H1 (cell line): ENCODE results near the gene TGM2. TPM values are rescaled to one million over a fixed set of nuclear protein-coding genes. Genes with fewer than 3 reads are reported as not detected.

Experiments used
- CTCF ChIA-PET: fragments of 300-600 bp; sonication (Branson Sonifier 250); formaldehyde crosslinking; loops from one replicate; lab custom pipeline; 2021; ENCODE audit not compliant: partially characterized antibody; lab: Charles Lee
- POLR2A ChIA-PET: fragments of 300-600 bp; sonication (Branson Sonifier 250); formaldehyde crosslinking; loops from one replicate; lab custom pipeline; 2021; ENCODE audit warnings: inconsistent platforms; ENCODE audit not compliant: partially characterized antibody; lab: Charles Lee
- DNase-seq, 2 experiments: peaks; one replicate each; pipeline versions ENCODE4 v3.0.0 to v3.0.0-alpha.2; 2010 to 2022; ENCODE audit warnings: low spot score in 2 of 2, low read depth in 1 of 2, mixed read lengths in 1 of 2
- FAIRE-seq: peaks from 2 replicates; lab custom pipeline; 2011; peaks lifted over from hg19 to GRCh38; lab: Jason Lieb, UNC
- H2AFZ ChIP-seq: 2 replicates; pipeline ENCODE4 v1.8.1; 2012; ENCODE audit warnings: low read length, inconsistent platforms
- H2AK5ac ChIP-seq: 2 replicates; pipeline ENCODE4 v1.6.1; 2013; ENCODE audit warnings: low read depth, low read length
- H2BK120ac ChIP-seq: replicated peaks from 2 replicates; pipeline ENCODE3; 2013; ENCODE audit warnings: low read depth, low read length, inconsistent platforms
- H2BK12ac ChIP-seq: 2 replicates; pipeline ENCODE4 v1.6.1; 2013; ENCODE audit warnings: low read depth, low read length
- H2BK15ac ChIP-seq: 2 replicates; pipeline ENCODE4 v1.6.1; 2013; ENCODE audit warnings: low read length
- H2BK20ac ChIP-seq: 2 replicates; pipeline ENCODE4 v1.6.1; 2013; ENCODE audit warnings: low read length
- H2BK5ac ChIP-seq: 2 replicates; pipeline ENCODE4 v1.6.1; 2013; ENCODE audit warnings: low read depth, low read length
- H3K14ac ChIP-seq: 2 replicates; pipeline ENCODE4 v1.6.1; 2013; ENCODE audit warnings: inconsistent platforms; ENCODE audit not compliant: insufficient read length
- H3K18ac ChIP-seq: 2 replicates; pipeline ENCODE4 v1.6.1; 2013; ENCODE audit warnings: low read length; ENCODE audit errors: extremely low read depth
- H3K23ac ChIP-seq: 2 replicates; pipeline ENCODE4 v1.6.1; 2013; ENCODE audit warnings: inconsistent platforms; ENCODE audit not compliant: insufficient read length
- H3K23me2 ChIP-seq: 2 replicates; pipeline ENCODE4 v1.6.1; 2013; ENCODE audit warnings: low read depth, low read length
- H3K27ac ChIP-seq: 2 replicates; pipeline ENCODE4 v1.6.1; 2011; ENCODE audit warnings: low read depth, low read length, inconsistent platforms
- H3K27me3 ChIP-seq, 4 experiments: replicated peaks in 1 of 4; 1 replicate in 1 of 4; 2 replicates in 3 of 4; pipeline versions ENCODE4 v1.6.1 to v1.8.1; 2011 to 2013; ENCODE audit warnings: low read length in 3 of 4, mild to moderate bottlenecking in 3 of 4, inconsistent platforms in 2 of 4, mixed read lengths in 2 of 4, moderate library complexity in 1 of 4; ENCODE audit not compliant: control insufficient read depth in 3 of 4, insufficient read depth in 3 of 4; ENCODE audit errors: extremely low read depth in 1 of 4
- H3K36me3 ChIP-seq, 4 experiments: 2 replicates each; pipeline versions ENCODE4 v1.6.1 to v1.8.1; 2011 to 2013; ENCODE audit warnings: mild to moderate bottlenecking in 4 of 4, low read length in 3 of 4, moderate library complexity in 2 of 4, control low read depth in 1 of 4, inconsistent platforms in 1 of 4; ENCODE audit not compliant: insufficient read depth in 4 of 4, control insufficient read depth in 2 of 4
- H3K4ac ChIP-seq: replicated peaks from 2 replicates; pipeline ENCODE3; 2013; ENCODE audit warnings: low read length, low read depth, mixed read lengths, inconsistent platforms; ENCODE audit not compliant: insufficient read length
- H3K4me1 ChIP-seq, 4 experiments: replicated peaks in 1 of 4; 1 replicate in 1 of 4; 2 replicates in 3 of 4; pipeline versions ENCODE4 v1.6.1 to v1.8.1; 2011 to 2013; ENCODE audit warnings: low read length in 3 of 4, inconsistent platforms in 2 of 4, mixed read lengths in 1 of 4; ENCODE audit not compliant: insufficient read depth in 4 of 4, control insufficient read depth in 3 of 4
- H3K4me2 ChIP-seq, 2 experiments: 2 replicates each; pipeline versions ENCODE4 v1.6.1 to v1.8.1; 2011 to 2013; ENCODE audit warnings: low read depth in 2 of 2, low read length in 2 of 2, control low read depth in 1 of 2, inconsistent platforms in 1 of 2, mild to moderate bottlenecking in 1 of 2; ENCODE audit not compliant: insufficient read depth in 1 of 2
- H3K4me3 ChIP-seq, 4 experiments: fragments of 200-600, 300-600 bp in 1 of 4; sonication (generic), shearing (Covaris generic), sonication (Bioruptor Twin) in 1 of 4; 2 replicates each; pipeline versions ENCODE4 v1.5.1 to v1.8.1; 2011 to 2016; ENCODE audit warnings: low read length in 4 of 4, low read depth in 3 of 4, control low read depth in 2 of 4, inconsistent platforms in 2 of 4, mild to moderate bottlenecking in 2 of 4, mixed read lengths in 1 of 4, moderate library complexity in 1 of 4; ENCODE audit not compliant: insufficient read depth in 2 of 4; ENCODE audit errors: extremely low read depth in 1 of 4
- H3K56ac ChIP-seq: replicated peaks from 2 replicates; pipeline ENCODE3; 2013; ENCODE audit warnings: low read depth, mild to moderate bottlenecking, mixed read lengths, low read length, inconsistent platforms; ENCODE audit not compliant: insufficient read length
- H3K79me1 ChIP-seq: 2 replicates; pipeline ENCODE4 v1.6.1; 2013; ENCODE audit warnings: low read depth, low read length, control low read depth
- H3K79me2 ChIP-seq, 2 experiments: 2 replicates each; pipeline versions ENCODE4 v1.6.1 to v1.8.1; 2012 to 2013; ENCODE audit warnings: low read length in 2 of 2, mild to moderate bottlenecking in 2 of 2, inconsistent platforms in 1 of 2; ENCODE audit not compliant: insufficient read depth in 2 of 2, control insufficient read depth in 1 of 2
- H3K9ac ChIP-seq, 4 experiments: replicated peaks in 1 of 4; 1 replicate in 1 of 4; 2 replicates in 3 of 4; pipeline versions ENCODE4 v1.6.1 to v1.8.1; 2011 to 2013; ENCODE audit warnings: low read depth in 3 of 4, low read length in 3 of 4, control low read depth in 2 of 4, mild to moderate bottlenecking in 2 of 4, moderate library complexity in 2 of 4, inconsistent platforms in 1 of 4; ENCODE audit errors: extremely low read depth in 1 of 4
- H3K9me3 ChIP-seq, 2 experiments: 2 replicates each; pipeline versions ENCODE4 v1.6.1 to v1.8.1; 2012 to 2013; ENCODE audit warnings: mild to moderate bottlenecking in 2 of 2, moderate library complexity in 2 of 2, control low read depth in 1 of 2, inconsistent platforms in 1 of 2, low read depth in 1 of 2, low read length in 1 of 2, mixed read lengths in 1 of 2; ENCODE audit not compliant: insufficient read depth in 2 of 2
- H4K20me1 ChIP-seq, 2 experiments: replicated peaks in 1 of 2; 2 replicates each; pipeline versions ENCODE3 to v1.8.1; 2011 to 2013; ENCODE audit warnings: inconsistent platforms in 2 of 2, low read length in 2 of 2, mild to moderate bottlenecking in 1 of 2; ENCODE audit not compliant: insufficient read depth in 2 of 2, control insufficient read depth in 1 of 2
- H4K5ac ChIP-seq: 2 replicates; pipeline ENCODE4 v1.6.1; 2013; ENCODE audit warnings: low read length, low read depth, mixed read lengths, inconsistent platforms; ENCODE audit not compliant: insufficient read length
- H4K8ac ChIP-seq: 2 replicates; pipeline ENCODE4 v1.8.0; 2013; ENCODE audit warnings: mild to moderate bottlenecking, moderate library complexity, low read length, inconsistent platforms; ENCODE audit not compliant: insufficient read depth; ENCODE audit errors: extremely low read depth
- H4K91ac ChIP-seq: replicated peaks from 2 replicates; pipeline ENCODE3; 2013; ENCODE audit warnings: low read length, mixed read lengths, inconsistent platforms; ENCODE audit not compliant: insufficient read length
- CHD1 ChIP-seq: IDR thresholded peaks from 2 replicates; pipeline ENCODE4 v1.6.1; 2012; ENCODE audit warnings: low read depth, low read length, improper control_type of control experiment
- CREB1 ChIP-seq: IDR thresholded peaks from 2 replicates; pipeline ENCODE4 v1.6.1; 2012; ENCODE audit warnings: inconsistent platforms
- RXRA ChIP-seq: IDR thresholded peaks from 2 replicates; pipeline ENCODE4 v1.6.1; 2011; ENCODE audit warnings: low read depth, mild to moderate bottlenecking, low read length, moderate library complexity; ENCODE audit not compliant: insufficient read depth
- SP2 ChIP-seq: IDR thresholded peaks from 2 replicates; pipeline ENCODE4 v1.6.1; 2012; ENCODE audit warnings: mild to moderate bottlenecking, low read length, inconsistent platforms
- TAF1 ChIP-seq: IDR thresholded peaks from 2 replicates; pipeline ENCODE4 v1.6.1; 2011; ENCODE audit warnings: mild to moderate bottlenecking, low read depth, low read length
- TAF7 ChIP-seq: optimal IDR thresholded peaks from 2 replicates; pipeline ENCODE3; 2011; ENCODE audit warnings: low read depth, mild to moderate bottlenecking, inconsistent platforms, low read length, moderate library complexity, borderline replicate concordance
- WGBS, 2 experiments: shearing (Covaris generic) in 1 of 2; methylation state at CpG; one replicate each; pipeline versions ENCODE4 v1.1.6 to v1.1.7; 2013 to 2015; ENCODE audit warnings: low lambda C conversion rate in 2 of 2, mixed read lengths in 2 of 2, inconsistent platforms in 1 of 2, low coverage in 1 of 2, missing lambda C conversion rate in 1 of 2; ENCODE audit not compliant: insufficient replicate concordance in 2 of 2, insufficient coverage in 1 of 2, insufficient read length in 1 of 2; ENCODE audit errors: extremely low coverage in 1 of 2, missing lambda C conversion rate in 1 of 2; 5-methylcytosine and 5-hydroxymethylcytosine counted together
- polyA plus RNA-seq, 7 experiments: library from polyadenylated mRNA; depleted of rRNA in 3 of 7; stranded (reverse) in 5 of 7; unstranded in 2 of 7; fragments of >200 nt in 5 of 7; fragments of 200-250 nt in 2 of 7; gene quantifications; 1 replicate in 5 of 7; 2 replicates in 1 of 7; 4 replicates in 1 of 7; pipeline versions ENCODE4 v1.2.1 to v1.2.3, GENCODE V29; 2011 to 2013; ENCODE audit warnings: missing spikeins in 2 of 7, mixed read lengths in 2 of 7
- total RNA-seq: library from RNA; stranded (reverse); fragmentation: NEBNext Ultra II Directional; extraction: Animal tissue kit (Norgen Biotek cat#: 25700); gene quantifications from 2 replicates; pipeline ENCODE4 v1.2.1, GENCODE V29; 2021
- TF ChIP-seq, protein P1 (sequence below), 3 experiments: IDR thresholded peaks; 1 replicate in 2 of 3; 2 replicates in 1 of 3; pipeline versions ENCODE4 v1.5.1 to v1.6.1; 2011; ENCODE audit warnings: low read length in 3 of 3, mild to moderate bottlenecking in 3 of 3, inconsistent platforms in 2 of 3, low read depth in 1 of 3, moderate library complexity in 1 of 3; ENCODE audit not compliant: insufficient read depth in 1 of 3; ENCODE audit errors: control extremely low read depth in 1 of 3
- TF ChIP-seq, protein P2 (sequence below): IDR thresholded peaks from 2 replicates; pipeline ENCODE4 v1.6.1; 2011; ENCODE audit warnings: low read length, improper control_type of control experiment
- TF ChIP-seq, protein P3 (sequence below): IDR thresholded peaks from 2 replicates; pipeline ENCODE4 v1.6.1; 2011; ENCODE audit warnings: low read depth, mild to moderate bottlenecking, low read length; ENCODE audit not compliant: insufficient read depth

The TGM2 gene
- total and polyA plus RNA-seq, 2 of the 8 experiments (the other 6 are each of a cell fraction or from before 2014, with no cell fraction given): 0.86 to 1.0 TPM

DNA sequence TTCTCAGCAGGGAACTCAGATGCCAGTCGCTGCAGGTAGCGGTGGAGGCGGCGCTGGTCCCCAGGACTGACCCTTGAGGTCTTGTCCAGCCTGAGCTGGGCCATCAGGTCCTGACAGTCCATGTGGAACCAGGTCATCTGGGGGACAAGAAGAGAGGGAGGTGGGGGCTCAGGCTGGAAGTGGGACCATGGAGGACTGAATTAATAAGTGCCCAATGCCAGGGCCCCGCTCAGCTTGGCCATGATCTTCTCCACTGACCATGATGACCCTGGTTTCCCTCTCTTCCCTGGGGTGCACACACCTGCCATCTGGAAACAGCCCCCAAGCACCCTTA lies 48.5 kb upstream of the TGM2 start:
- Histone ChIP-seq H3K27ac (no peak overlapping the region), H2AK5ac (no peak overlapping the region), H2BK5ac (no peak overlapping the region), H3K36me3 (no peaks in the 10 kb centered on the region), H3K4ac (no peak overlapping the region), H2BK120ac (no peak overlapping the region), H3K4me2 (no peak overlapping the region), H4K91ac (no peak overlapping the region), H3K18ac (no peak overlapping the region), H2BK12ac (no peak overlapping the region), H4K20me1 (no peaks in the 10 kb centered on the region), H3K79me2 (no peaks in the 10 kb centered on the region), H2AFZ (no peak overlapping the region), H3K79me1 (no peaks in the 10 kb centered on the region; the same call in 1 of the 2 replicates), H3K23me2 (no peaks in the 10 kb centered on the region), H3K9me3 (no peaks in the 10 kb centered on the region), H3K56ac (no peak overlapping the region), H3K9ac (no peak overlapping the region), H4K8ac (peak overlapping the region; percentile 57; the same call in 1 of the 2 replicates), H2BK20ac (no peak overlapping the region), H3K4me3 (no peak overlapping the region), H2BK15ac (no peak overlapping the region), H3K23ac (no peak overlapping the region), H3K27me3 (no peaks in the 10 kb centered on the region), H3K14ac (no peak overlapping the region), H3K4me1 (peaks cover 0 to 3% (median 0%) of the 10 kb centered on the region in 4 experiments; a peak in 1 of 7 replicates), H4K5ac (no peak overlapping the region)
- DNase-seq: no peak
- no peak for FAIRE-seq
- TF ChIP-seq TAF1 (no peak), CREB1 (no peak), SP2 (no peak), CHD1 (no peak), TAF7 (no peak), RXRA (no peak)
- TF ChIP-seq, protein P1, sequence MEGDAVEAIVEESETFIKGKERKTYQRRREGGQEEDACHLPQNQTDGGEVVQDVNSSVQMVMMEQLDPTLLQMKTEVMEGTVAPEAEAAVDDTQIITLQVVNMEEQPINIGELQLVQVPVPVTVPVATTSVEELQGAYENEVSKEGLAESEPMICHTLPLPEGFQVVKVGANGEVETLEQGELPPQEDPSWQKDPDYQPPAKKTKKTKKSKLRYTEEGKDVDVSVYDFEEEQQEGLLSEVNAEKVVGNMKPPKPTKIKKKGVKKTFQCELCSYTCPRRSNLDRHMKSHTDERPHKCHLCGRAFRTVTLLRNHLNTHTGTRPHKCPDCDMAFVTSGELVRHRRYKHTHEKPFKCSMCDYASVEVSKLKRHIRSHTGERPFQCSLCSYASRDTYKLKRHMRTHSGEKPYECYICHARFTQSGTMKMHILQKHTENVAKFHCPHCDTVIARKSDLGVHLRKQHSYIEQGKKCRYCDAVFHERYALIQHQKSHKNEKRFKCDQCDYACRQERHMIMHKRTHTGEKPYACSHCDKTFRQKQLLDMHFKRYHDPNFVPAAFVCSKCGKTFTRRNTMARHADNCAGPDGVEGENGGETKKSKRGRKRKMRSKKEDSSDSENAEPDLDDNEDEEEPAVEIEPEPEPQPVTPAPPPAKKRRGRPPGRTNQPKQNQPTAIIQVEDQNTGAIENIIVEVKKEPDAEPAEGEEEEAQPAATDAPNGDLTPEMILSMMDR (IDR thresholded peaks at IDR 0.05; ENCODE audit: control extremely low read depth in 1 of 3, insufficient read depth in 1 of 3, low read depth in 1 of 3, low read length in 3 of 3): no peak
- TF ChIP-seq, protein P2, sequence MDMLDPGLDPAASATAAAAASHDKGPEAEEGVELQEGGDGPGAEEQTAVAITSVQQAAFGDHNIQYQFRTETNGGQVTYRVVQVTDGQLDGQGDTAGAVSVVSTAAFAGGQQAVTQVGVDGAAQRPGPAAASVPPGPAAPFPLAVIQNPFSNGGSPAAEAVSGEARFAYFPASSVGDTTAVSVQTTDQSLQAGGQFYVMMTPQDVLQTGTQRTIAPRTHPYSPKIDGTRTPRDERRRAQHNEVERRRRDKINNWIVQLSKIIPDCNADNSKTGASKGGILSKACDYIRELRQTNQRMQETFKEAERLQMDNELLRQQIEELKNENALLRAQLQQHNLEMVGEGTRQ: no peak
- TF ChIP-seq, protein P3, sequence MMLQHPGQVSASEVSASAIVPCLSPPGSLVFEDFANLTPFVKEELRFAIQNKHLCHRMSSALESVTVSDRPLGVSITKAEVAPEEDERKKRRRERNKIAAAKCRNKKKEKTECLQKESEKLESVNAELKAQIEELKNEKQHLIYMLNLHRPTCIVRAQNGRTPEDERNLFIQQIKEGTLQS: no peak
- ChIA-PET POLR2A (no interaction called here), CTCF (interaction anchor here (0.6 to 17.3 kb wide), 9 partner anchors 8 to 212 kb away, joined by 3 to 198 read pairs (median 4); no protein-coding TSS in a partner anchor)
- WGBS, 2 experiments: 84% methylated on average over 5 of the region's 5 CpGs; no CpG with 5 or more reads in 1 of the 2 experiments
